ELR (cell line): ENCODE measurements around the gene NET1.

Experiments used
- DNase-seq: peaks from one replicate; pipeline ENCODE4 v3.0.0-alpha.2; 2015; ENCODE audit warnings: low read depth

NET1 gene

DNA sequence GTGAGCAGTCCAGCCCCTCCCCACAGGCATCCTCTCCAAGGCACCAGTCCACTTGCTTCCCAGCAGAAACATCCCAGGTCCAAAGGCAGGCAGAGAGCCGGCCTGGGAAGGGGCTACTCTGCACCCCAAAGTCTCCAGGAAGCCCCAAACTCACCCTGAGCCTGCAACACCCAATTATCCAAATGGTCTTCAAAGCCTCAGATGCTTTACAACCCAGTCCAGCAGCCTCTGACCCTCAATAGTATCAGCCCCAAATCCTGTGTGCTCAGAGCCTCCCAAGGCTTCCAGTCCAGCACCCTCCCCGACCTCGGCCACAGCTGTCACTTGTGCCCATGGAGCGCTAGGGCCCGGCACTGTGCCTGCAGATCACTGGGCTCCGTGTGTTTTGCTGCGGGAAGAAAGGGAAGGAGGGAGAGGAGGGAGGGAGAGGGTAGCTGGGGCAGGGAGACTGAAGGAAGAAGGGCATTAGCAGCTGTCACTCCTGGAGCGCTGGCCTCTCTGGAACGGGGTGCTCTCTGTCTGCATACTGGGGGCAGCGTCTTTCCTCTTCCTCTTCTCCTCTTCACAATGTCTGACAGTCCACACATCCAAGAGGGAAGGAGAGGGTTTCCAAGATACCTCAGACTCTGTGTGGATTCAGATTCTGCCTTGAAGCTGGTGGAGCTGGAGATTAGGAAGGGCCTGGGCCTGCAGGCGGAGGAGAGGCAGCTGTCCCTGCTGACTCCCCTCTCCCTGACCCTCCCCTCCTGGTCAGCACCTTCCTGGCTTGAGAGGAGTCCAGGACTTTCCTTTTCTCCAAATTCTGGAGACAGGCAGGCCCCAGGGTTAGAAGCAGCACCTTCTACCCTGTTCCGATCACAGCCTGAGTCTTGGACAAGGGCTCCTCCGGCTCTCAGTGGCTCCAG is 73.8 kb downstream of the NET1 start:
- DNase-seq: no peak

DNA sequence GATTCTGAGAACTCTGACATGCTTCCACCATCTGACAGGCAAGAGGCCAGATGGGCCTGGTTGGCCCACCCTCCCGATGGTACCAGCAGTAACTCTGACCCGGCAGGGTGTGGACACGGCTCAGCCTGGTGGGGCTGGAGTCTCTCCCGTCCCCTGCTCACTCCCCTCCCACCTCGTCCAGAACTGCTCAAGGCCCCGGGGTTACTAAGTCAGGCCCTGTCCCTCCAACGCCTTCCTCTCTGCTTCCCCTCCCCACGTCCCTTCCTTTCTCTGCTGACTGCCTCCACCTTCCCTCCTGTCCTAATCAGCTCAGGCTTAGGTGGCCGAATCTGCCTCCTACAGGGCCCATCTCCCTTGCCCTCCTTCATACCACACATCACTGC is 74.5 kb downstream of the NET1 start:
- DNase-seq: no peak

DNA sequence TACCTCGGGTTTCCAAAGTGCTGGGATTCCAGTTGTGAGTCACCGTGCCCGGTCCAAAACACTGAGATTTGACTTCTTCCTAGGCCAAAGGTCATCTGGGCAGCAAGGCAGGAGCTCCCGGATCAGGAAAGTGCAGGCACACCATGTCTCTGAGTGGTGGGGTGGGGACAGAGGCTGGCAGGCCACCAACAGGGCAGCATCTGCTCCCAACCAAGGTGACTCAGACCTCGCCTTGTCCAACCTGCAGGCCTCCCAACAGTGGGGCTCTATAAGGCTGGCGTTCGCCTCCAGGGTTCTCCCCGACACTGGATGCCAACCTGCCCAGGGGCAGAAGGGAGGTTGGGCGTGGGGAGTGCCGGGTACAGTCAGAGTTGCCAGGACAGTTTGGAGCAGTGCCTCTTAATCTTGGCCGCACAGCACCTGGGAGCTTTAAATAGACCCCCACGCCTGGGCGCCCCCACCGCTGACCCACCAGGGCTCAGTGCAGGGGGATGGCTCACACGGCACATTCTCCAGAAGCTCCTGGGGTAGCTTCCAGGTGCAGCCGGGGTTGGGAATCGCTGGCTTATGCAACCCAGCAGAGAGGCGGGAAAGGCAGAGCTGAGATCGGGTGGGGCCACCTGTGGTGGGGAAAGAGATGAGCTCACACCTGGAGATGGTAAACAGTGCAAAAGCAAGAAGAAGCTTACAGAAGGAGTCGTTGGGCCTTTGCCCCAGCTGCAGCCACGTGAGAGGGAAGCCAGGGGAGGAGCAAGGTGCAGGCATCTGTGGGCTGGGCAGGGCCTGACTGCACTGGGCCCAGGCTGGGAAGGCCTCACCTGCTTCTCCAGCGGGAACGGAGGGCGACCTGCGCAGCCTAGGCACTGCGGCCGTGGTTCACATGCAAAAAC is 76.2 kb downstream of the NET1 start:
- DNase-seq: no peak

GRCh38 chr10:5490032-5490431 is 77.7 kb downstream of the NET1 start:
- DNase-seq: no peak

DNA sequence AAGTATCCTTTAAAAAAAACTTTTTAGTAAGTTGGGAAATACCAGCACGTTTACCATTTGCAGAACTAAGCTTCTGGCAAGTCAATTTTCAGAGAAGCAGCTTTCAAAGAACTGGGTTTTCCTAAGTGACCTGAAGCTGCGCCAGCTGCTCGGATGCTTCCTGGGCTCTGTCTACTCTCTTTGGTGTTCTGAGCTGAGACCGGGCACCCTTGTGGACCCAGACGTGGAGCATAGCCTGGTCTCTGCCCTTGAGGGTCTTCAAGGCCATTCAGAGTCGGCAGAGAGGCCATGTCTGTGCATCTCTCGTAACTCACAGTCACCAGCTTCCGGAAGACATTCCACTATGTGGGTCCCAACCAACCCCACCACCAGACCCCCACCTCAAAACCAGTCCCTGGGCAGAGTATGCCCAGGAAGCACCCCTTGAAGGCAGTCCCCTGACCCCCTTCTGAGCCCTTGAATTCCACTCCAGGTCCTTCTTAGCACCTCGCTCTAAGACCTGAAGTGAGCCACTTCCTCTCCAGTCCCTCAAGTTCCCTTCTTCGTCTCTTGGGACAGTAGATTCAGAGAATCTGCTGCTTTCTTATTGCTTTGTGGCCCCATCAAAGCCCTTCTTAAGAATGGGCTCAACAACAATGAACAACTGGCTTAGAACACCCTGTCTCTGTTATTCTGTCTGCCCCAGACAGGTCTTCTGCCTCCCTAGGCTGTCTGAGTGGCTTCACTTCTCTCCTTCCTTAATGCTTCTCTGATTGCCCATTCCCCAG is 78.5 kb downstream of the NET1 start:
- DNase-seq: no peak

- no peak for DNase-seq
Observed at GRCh38 chr10:5491477-5491876, 79.1 kb downstream of the NET1 start.

DNA sequence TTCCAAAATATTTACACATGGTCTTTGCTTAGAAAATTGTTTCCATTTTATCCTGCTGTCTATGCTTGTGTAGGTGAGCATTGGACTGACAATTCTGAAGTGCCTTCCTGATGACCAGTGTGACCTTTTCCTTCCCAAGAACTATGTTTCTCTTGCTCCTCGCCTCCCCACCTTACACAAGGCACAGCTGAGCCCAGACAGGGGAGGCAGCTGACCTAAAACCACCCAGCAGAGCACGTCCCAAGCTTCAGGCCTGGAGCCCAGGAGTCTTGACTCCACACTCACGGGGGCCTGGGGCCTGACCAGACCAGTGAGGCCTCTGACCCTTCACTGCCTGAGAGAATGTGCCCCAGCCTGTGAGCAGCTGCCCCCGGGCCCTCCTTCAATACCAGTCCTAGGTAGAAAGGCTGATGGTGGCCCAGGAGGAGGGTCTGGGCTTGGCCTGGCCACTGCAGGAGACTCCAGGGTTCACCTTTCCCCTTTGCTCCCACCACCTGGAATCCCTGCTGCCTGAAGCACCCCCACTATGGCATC is 80.0 kb downstream of the NET1 start:
- no peak for DNase-seq

GRCh38 chr10:5492929-5493576 is 80.7 kb downstream of the NET1 start:
- DNase-seq: no peak

DNA sequence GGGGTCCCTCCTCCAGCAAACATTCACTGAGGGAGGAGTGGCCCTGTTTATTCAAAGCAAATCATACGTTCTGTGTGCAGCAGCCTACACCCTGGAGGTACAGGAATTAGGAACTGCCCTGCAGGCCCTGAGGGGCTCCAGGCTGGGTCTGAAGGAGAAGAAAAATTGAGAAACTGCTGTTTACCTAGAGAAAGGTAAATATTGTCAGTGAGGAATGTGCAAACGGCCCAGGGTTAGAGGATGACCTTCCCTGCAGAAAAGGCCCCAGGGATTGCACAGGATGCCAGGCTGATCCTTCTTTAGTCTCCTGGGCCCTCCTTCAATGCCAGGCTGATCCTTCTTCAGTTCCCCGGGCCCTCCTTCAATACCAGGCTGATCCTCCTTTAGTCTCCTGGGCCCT is 81.3 kb downstream of the NET1 start:
- no peak for DNase-seq

GRCh38 chr10:5494611-5495010 is 82.3 kb downstream of the NET1 start:
- DNase-seq: no peak

DNA sequence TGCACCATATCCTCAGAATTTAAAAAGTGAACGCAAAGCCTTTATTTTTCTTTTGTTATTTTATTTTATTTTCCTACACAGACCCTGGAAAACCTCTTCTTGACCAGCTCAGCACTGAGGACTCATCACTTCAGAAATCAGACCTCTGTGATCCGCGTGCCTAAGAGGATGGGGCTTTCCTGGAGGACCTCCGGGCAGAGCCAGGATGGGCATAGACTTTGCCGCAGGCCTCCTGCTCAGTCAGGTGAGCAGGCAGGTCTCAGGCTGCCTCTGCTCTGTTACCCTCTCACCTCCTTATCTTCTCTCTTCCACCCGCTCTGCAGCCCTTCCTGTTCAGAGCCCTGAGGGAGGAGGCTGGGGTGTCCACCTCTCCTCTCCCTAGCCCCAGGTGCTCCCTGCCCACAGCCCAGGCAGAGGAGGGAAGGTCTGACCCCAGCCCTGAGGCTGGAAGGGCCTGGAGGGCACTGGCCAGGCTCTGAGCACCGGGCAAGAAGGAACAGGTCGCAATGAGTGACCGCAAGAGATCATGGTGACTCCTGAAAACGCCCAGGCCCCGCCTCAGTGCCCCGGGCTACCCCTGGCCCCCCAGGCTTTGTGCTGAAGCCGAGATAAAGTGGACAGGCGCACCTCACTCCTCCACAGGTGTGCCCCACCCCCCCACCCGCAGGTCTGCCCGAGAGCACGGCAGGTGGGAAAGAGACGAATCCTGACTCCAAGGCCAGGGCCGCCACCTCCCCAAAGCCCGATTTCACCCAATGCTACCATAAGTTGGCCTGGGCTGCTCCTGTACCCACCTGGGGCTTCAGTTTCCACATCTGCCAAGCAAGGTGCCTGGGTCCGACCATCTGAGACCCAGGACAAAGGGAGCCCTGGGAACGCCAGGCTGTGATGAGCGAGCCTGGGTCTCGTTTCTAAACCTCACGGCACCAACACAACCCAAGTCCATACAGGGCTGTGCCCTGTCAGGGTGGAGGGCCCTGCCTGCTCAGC is 84.2 kb downstream of the NET1 start:
- DNase-seq: no peak

- no peak for DNase-seq
Observed at GRCh38 chr10:5497289-5497688, 84.9 kb downstream of the NET1 start.

GRCh38 chr10:5497948-5498730 is 85.8 kb downstream of the NET1 start:
- DNase-seq: no peak

DNA sequence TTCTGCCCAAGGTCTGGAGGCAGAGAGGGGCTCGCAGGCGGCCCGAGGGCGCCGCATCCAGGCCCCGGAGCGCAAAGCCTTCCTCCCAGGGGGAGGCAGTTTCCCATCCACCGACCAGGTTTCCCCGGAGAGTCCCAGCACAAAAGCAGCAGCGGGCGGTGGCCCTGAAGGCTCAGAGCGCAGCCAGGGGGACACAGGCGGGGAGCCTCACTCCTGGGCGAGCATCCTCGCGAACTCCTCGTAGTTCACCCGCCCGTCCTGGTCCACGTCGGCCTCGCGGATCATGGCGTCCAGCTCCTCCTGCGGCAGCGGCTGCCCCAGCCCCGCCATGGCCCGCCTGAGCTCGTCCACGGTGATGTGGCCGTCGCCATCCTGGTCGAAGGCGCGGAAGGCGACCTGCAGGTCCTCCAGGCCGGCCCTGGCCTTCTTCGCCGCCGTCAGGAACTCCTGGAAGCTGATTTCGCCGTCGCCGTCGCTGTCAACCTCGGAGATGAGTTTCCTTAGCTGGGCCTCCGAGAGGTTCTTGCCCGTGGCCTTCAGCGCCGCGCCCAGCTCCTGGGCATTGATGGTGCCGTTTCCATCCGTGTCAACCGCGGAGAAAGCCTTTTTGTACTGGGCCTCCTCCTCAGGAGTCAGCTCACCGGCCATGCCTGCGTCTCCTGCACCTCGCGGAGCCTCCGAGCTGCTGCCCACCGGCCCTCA is 86.6 kb downstream of the NET1 start:
- DNase-seq: no peak

DNA sequence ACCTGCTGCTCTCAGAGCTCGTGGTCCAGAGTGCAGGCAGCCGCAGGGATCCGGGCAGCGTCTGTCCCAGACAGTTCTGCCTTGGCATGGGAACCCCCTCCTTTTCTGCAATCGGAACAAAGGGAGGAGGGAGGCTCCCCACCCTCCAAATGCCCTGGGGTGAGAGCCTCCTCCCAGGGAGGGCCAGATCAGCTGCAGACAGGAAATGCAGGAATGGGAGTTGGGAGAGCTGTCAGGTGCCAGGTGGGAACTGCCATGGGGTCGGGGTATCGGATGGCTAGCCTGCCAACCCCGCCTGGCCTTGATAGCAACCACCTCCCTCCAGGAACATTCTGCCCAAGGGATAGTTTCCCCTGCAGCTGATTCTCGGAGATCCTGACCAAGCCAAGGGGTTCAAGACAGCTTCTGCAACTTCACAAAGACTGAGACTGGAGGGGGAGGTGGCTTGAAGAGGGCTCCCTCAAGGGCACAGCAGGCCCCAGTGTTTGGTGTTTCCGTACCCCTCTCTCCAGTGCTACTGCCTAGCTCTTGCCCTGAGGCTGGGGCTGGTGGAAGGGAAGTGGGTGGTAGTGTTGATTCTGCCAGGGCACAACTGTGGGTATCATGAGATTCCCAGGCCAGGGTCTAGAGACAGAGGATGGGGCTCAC is 87.3 kb downstream of the NET1 start, which contains the start of gene CALML5:
Gene CALML5, minus strand, starts transcription at position 78 of the 648 bp plus-strand sequence. CDS start 132 bp downstream, outside the sequence.
- DNase-seq: no peak

- no peak for DNase-seq
Observed at GRCh38 chr10:5500162-5500670, 87.9 kb downstream of the NET1 start.

DNA sequence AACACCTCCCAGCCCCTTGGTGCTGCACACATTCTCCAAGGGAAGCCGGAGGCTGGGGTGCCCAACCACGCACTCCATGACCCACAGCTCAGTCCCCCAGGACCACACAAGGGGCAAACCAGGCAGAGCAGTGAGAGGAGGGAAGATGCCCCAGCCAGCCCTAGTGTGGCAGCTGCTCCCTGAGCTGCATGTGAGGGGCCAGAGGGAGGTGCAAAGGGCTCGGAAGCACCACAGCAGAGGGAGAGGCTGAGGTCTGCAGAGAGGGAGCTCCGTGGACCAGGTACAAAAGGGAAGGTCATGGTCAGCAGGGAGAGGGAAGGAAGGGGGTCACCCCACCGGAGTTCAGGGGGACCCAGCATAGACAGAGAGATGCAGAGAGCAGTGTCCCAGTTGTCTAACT is 88.6 kb downstream of the NET1 start:
- no peak for DNase-seq

GRCh38 chr10:5502061-5502521 is 89.7 kb downstream of the NET1 start:
- DNase-seq: no peak
